ENCODE data around the gene HELZ. TPM values are rescaled to one million over a fixed set of nuclear protein-coding genes. Genes with fewer than 3 reads are reported as not detected.

The HELZ gene
- polyA plus RNA-seq, 1 of the 3 experiments (the other 2 are of a cell fraction): 4.3 TPM

GRCh38 chr17:67290711-67291291, 45.8 kb upstream of the HELZ start:
- Histone ChIP-seq H3K9me2 (no peaks in the 10 kb centered on the region), H3F3A (replicated peaks; ENCODE audit: insufficient read depth) (no peaks in the 10 kb centered on the region), H3K27ac (ENCODE audit: low read depth in 2 of 2, low read length in 1 of 2) (no peak overlapping the region), H3K79me2 (ENCODE audit: insufficient read depth) (no peaks in the 10 kb centered on the region), H3K4me2 (no peak overlapping the region), H3K9me3 (no peaks in the 10 kb centered on the region), H3K4me1 (ENCODE audit: control insufficient read depth in 1 of 2, insufficient read depth in 2 of 2, low read depth in 1 of 2, low read length in 1 of 2) (no peaks in the 10 kb centered on the region), H3K36me3 (replicated peaks in 1 of 2; ENCODE audit: control insufficient read depth in 1 of 2, insufficient read depth in 2 of 2, low read length in 1 of 2) (no peaks in the 10 kb centered on the region), H3K27me3 (ENCODE audit: insufficient read depth) (no peaks in the 10 kb centered on the region), H2AFZ (ENCODE audit: low read depth) (0 out of 2 replicates have a peak overlapping the region, but pooled peaks have one; percentile 20), H4K20me1 (ENCODE audit: insufficient read depth) (no peaks in the 10 kb centered on the region), H3K9ac (no peak overlapping the region), H3K4me3 (ENCODE audit: low read depth in 2 of 2, low read length in 1 of 2) (no peak overlapping the region)
- WGBS (ENCODE audit: low lambda C conversion rate): 82% methylated on average over 11 of the region's 11 CpGs
- ChIA-PET CTCF (interaction anchor here (0.6 to 0.7 kb wide), 2 partner anchors 18 to 25 kb away, joined by 3 read pairs; no protein-coding TSS in a partner anchor), POLR2A (interaction anchor here (0.6 kb wide), 2 partner anchors 23 to 445 kb away, joined by 3 read pairs; no protein-coding TSS in a partner anchor)
- TF ChIP-seq RAD21 (IDR thresholded peaks at IDR 0.05; ENCODE audit: low read length) (no peak), USF1 (IDR thresholded peaks at IDR 0.05; ENCODE audit: borderline replicate concordance, low read depth) (no peak)
- DNase-seq: peak; percentile 39

GRCh38 chr17:67290244-67290643, 45.2 kb upstream of the HELZ start:
- no peaks in the 10 kb centered on the region for H3K9me3 ChIP-seq
- no peaks in the 10 kb centered on the region for H3F3A ChIP-seq (replicated peaks; ENCODE audit: insufficient read depth)
- H2AFZ ChIP-seq (ENCODE audit: low read depth): no peak overlapping the region
- H3K27ac ChIP-seq (ENCODE audit: low read depth in 2 of 2, low read length in 1 of 2): no peak overlapping the region
- H3K4me3 ChIP-seq (ENCODE audit: low read depth in 2 of 2, low read length in 1 of 2): no peak overlapping the region
- H3K79me2 ChIP-seq (ENCODE audit: insufficient read depth): no peaks in the 10 kb centered on the region
- H3K9ac ChIP-seq: no peak overlapping the region
- CTCF ChIA-PET: interaction anchor here (0.7 kb wide), 1 partner anchor 25 kb away, joined by 3 read pairs; no protein-coding TSS in a partner anchor
- no peak for DNase-seq
- no peak overlapping the region for H3K4me2 ChIP-seq
- no peaks in the 10 kb centered on the region for H3K36me3 ChIP-seq (replicated peaks in 1 of 2; ENCODE audit: control insufficient read depth in 1 of 2, insufficient read depth in 2 of 2, low read length in 1 of 2)
- POLR2A ChIA-PET: no interaction called here
- TF ChIP-seq EP300 (IDR thresholded peaks at IDR 0.05; ENCODE audit: borderline replicate concordance in 1 of 2, low read depth in 1 of 2, low read length in 1 of 2) (no peak), NFIC (IDR thresholded peaks at IDR 0.05; ENCODE audit: borderline replicate concordance) (no peak), TCF12 (IDR thresholded peaks at IDR 0.05) (no peak), MEF2A (IDR thresholded peaks at IDR 0.05; ENCODE audit: borderline replicate concordance, low read depth) (no peak), IRF3 (IDR thresholded peaks at IDR 0.05; ENCODE audit: low read depth, low read length) (no peak), MXI1 (IDR thresholded peaks at IDR 0.05; ENCODE audit: low read depth, low read length) (no peak), NRF1 (IDR thresholded peaks at IDR 0.05; ENCODE audit: low read depth, low read length) (no peak), ZBTB33 (IDR thresholded peaks at IDR 0.05; ENCODE audit: borderline replicate concordance, low read depth) (no peak), TEAD4 (IDR thresholded peaks at IDR 0.05; ENCODE audit: borderline replicate concordance, insufficient read depth) (no peak), ELF1 (IDR thresholded peaks at IDR 0.05) (no peak), SIN3A (IDR thresholded peaks at IDR 0.05; ENCODE audit: borderline replicate concordance, low read depth, low read length) (no peak), GABPA (IDR thresholded peaks at IDR 0.05; ENCODE audit: low read depth) (no peak), FOXM1 (IDR thresholded peaks at IDR 0.05; ENCODE audit: low read depth) (no peak), RCOR1 (IDR thresholded peaks at IDR 0.05; ENCODE audit: low read length) (no peak), JUND (IDR thresholded peaks at IDR 0.05) (no peak), RXRA (IDR thresholded peaks at IDR 0.05; ENCODE audit: borderline replicate concordance, low read depth) (no peak)
- no peaks in the 10 kb centered on the region for H4K20me1 ChIP-seq (ENCODE audit: insufficient read depth)
- WGBS (ENCODE audit: low lambda C conversion rate): 69% methylated on average over 3 of the region's 3 CpGs
- no peaks in the 10 kb centered on the region for H3K4me1 ChIP-seq (ENCODE audit: control insufficient read depth in 1 of 2, insufficient read depth in 2 of 2, low read depth in 1 of 2, low read length in 1 of 2)
- H3K27me3 ChIP-seq (ENCODE audit: insufficient read depth): no peaks in the 10 kb centered on the region
- no peaks in the 10 kb centered on the region for H3K9me2 ChIP-seq
